SIG-M5 treated with dmso at 0.1 percent for 504 hours (cell line): Measurements from ENCODE around the gene KCNA2.

ENCODE experiments used
- DNase-seq: peaks from one replicate; lab custom pipeline; 2025; ENCODE audit not compliant: unreplicated experiment; lab: John Stamatoyannopoulos, UW

KCNA2 gene

GRCh38 chr1:110572751-110573150 is 33.4 kb downstream of the KCNA2 start:
- DNase-seq, result no peak

GRCh38 chr1:110570901-110571300 is 35.3 kb downstream of the KCNA2 start:
- no peak for DNase-seq

GRCh38 chr1:110570307-110570706 is 35.9 kb downstream of the KCNA2 start:
- no peak for DNase-seq

GRCh38 chr1:110566836-110567235 is 39.3 kb downstream of the KCNA2 start:
- no peak for DNase-seq

GRCh38 chr1:110565565-110565964 is 40.6 kb downstream of the KCNA2 start:
- DNase-seq, result no peak

- no peak for DNase-seq
These were observed 43.1 kb downstream of the KCNA2 start for GRCh38 chr1:110563089-110563488.

GRCh38 chr1:110561596-110561995 is 44.6 kb downstream of the KCNA2 start:
- no peak for DNase-seq

GRCh38 chr1:110559157-110559556 is 47.0 kb downstream of the KCNA2 start:
- DNase-seq, result no peak

- DNase-seq, result no peak
These were observed 48.7 kb downstream of the KCNA2 start for GRCh38 chr1:110557481-110557880.

GRCh38 chr1:110556471-110556807 is 49.7 kb downstream of the KCNA2 start:
- no peak for DNase-seq

- DNase-seq, result no peak
These were observed 50.2 kb downstream of the KCNA2 start for GRCh38 chr1:110555807-110556470.

- DNase-seq, result no peak
These were observed 51.0 kb downstream of the KCNA2 start for GRCh38 chr1:110554871-110555801.

- no peak for DNase-seq
These were observed 54.8 kb downstream of the KCNA2 start for GRCh38 chr1:110551278-110551809.

- no peak for DNase-seq
These were observed 56.3 kb downstream of the KCNA2 start for GRCh38 chr1:110549831-110550230.

- DNase-seq, result peak; percentile 16
These were observed 57.8 kb downstream of the KCNA2 start for GRCh38 chr1:110548381-110548780.

GRCh38 chr1:110547017-110547416 is 59.1 kb downstream of the KCNA2 start:
- DNase-seq, result no peak

GRCh38 chr1:110545492-110545891 is 60.7 kb downstream of the KCNA2 start:
- DNase-seq, result no peak

- DNase-seq, result no peak
These were observed 61.4 kb downstream of the KCNA2 start for GRCh38 chr1:110544753-110545152.
